GM12892 (cell line): ENCODE results near the gene SLC37A1.

Source experiments
- POLR2A ChIP-seq: IDR thresholded peaks from 2 replicates; pipeline ENCODE4 v1.6.1; 2011; ENCODE audit warnings: low read depth, low read length, control low read depth
- POLR2AphosphoS5 ChIP-seq: IDR thresholded peaks from 2 replicates; pipeline ENCODE4 v1.6.1; 2011; ENCODE audit warnings: low read depth, low read length, control low read depth
- TAF1 ChIP-seq: IDR thresholded peaks from 2 replicates; pipeline ENCODE4 v1.6.1; 2011; ENCODE audit warnings: low read depth, mild to moderate bottlenecking, control low read depth, low read length, borderline replicate concordance

DNA sequence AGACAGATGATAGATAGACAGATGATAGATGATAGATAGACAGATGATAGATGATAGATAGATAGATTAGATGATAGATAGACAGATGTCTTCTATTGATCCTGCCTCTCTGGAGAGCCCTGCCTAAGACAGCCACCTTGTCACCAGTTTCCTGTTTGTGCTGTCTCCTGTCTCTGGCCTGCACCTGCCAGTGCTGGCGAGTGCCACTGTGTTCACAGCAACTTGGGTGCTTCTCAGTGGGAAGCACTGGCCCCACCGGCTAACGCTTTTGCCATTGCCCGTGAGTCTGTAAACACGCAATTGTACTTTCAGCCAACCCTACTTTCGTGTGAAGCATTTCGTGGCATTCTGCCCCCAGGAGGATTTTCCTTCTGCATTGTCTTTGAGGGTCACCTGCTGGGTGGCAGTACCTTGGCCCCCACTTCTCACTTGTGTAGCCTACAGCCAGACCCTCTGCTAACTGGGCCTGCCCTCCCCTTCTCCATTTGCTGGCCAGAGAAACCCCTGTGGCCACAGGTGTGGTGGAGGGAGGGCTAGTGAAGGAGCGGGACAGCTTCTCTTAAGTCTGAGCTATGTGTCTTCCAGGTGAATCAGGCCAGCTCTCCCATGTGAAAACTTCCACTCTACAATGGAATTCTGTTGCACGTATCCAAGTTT, 116.4 kb downstream of the SLC37A1 start:
- TF ChIP-seq POLR2AphosphoS5 (no peak), POLR2A (no peak), TAF1 (no peak)
